HG03025 (cell line): Measurements from ENCODE around the gene MFSD1.

Experiments
- ATAC-seq: cut with Tn5 transposase; IDR thresholded peaks from one replicate; pipeline ENCODE4 v1.9.1; 2021; ENCODE audit warnings: mild to moderate bottlenecking, moderate library complexity; ENCODE audit not compliant: unreplicated experiment, low FRiP score

MFSD1 gene

GRCh38 chr3:158864492-158864891 is 62.6 kb downstream of the MFSD1 start:
- ATAC-seq = no peak

- no peak for ATAC-seq
These were observed 73.8 kb downstream of the MFSD1 start for GRCh38 chr3:158875700-158876099.
